Measurements from ENCODE around the gene RNASEH2B.

- TF ChIP-seq CTCF (IDR thresholded peaks at IDR 0.05), result no peak
- TF ChIP-seq POLR2A (IDR thresholded peaks at IDR 0.05), result no peak
- no peak for TF ChIP-seq EP300 (IDR thresholded peaks at IDR 0.05; ENCODE audit: low read depth)
- no peak for TF ChIP-seq POLR2AphosphoS5 (IDR thresholded peaks at IDR 0.05)
Measured at GRCh38 chr13:50999641-51000040, 90.0 kb downstream of the RNASEH2B start.
